HG03520 (cell line): ENCODE results near the gene TRIM14.
"Not testable (repeated sequence)": the region's sequence is repeated elsewhere in the genome, so short reads cannot be mapped to it uniquely, and the experiment has no call there.

Experiments used
- ATAC-seq: cut with Tn5 transposase; IDR thresholded peaks from one replicate; pipeline ENCODE4 v1.9.1; 2021; ENCODE audit warnings: mild to moderate bottlenecking, moderate library complexity; ENCODE audit not compliant: unreplicated experiment

The TRIM14 gene

DNA sequence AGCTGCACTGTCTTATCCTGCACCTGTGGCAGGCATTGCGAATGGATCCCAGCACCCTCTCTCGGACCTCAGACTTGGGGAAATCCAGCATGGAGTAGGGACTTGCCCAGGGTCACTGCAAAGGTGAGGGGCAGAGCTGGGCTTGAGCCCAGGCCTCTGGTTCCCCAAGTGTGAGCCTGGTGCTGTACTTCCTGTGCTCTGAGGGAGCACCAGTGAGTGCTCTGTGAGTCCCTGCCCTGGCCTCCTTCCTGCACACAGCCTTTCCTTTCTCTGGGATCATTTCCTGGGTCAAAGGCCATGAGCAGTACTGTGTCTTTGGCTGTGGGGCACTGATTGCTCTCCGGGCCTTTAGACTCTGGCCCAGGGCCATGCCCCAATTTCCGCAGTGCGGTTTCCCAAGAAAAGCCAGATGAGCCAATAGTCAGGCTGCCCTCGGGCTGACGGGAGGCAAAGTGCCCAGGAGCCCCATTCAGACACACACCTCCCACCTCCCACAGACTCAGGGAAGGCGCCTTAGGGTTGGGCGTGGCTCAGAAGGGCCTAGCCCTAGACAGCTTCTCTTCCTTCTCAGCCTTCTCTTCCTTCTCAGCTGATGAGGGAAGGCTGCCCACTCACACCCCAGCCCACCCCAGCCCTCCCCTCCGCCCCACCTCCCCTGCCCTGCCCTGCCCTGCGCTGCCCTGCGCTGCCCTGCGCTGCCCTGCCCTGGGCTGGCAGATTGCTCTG is 23.3 kb upstream of the TRIM14 start:
- ATAC-seq, result no peak

DNA sequence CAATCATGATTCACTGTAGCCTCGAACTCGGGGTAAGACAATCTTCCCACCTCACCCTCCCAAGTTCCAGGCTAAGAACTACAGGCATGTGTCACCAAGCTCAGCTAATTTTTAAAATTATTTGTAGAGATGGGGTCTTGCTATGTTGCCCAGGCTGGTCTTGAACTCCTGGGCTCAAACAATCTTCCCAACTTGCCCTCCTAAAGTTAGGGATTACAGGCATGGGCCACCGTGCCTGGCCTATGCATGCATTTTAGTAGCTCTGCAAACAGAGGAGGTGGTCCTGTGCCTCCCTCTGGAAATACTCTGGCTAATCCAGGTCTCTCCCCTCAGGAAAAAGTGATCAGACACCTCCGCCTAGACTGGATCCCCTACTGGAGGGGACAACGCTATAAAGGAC is 21.5 kb upstream of the TRIM14 start:
- ATAC-seq, result no peak

DNA sequence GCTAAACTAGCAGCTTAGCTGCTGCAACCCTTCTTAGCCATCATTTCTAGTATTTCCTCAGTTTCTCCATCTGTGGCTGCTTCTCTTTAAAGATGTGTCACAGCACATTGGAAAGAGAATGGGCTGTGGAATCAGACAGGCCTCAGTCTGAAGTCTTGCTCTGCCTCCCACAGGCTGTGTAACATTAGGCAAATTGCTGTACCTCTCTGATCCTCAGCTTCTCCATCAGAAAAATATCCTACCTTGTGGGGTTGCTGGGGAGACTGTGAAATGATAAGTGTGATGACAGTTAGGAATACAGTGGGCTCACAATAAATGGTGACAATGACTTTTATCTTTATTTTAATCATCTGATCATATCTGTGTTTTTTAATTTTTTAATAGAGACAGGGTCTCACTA is 17.5 kb upstream of the TRIM14 start:
- no peak for ATAC-seq

DNA sequence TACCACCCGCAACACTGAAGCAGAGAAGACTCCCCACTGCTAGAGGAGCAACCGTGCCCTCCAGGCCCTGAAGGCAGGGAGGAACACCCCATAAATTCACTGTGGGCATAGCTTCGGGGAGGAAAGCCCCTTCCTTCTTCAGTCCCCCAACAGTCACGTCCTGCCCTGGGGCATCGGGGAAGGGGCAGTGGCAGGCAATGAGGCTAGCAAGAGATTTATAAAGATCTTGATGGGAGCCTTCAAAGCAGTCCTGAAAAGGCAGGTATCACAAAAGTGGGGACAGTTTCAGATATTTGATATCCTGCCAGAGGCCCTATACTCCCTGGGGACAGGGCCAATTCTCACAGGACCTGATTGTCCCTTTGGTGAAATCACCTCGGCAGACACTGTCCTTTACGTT is 16.9 kb upstream of the TRIM14 start:
- no peak for ATAC-seq

DNA sequence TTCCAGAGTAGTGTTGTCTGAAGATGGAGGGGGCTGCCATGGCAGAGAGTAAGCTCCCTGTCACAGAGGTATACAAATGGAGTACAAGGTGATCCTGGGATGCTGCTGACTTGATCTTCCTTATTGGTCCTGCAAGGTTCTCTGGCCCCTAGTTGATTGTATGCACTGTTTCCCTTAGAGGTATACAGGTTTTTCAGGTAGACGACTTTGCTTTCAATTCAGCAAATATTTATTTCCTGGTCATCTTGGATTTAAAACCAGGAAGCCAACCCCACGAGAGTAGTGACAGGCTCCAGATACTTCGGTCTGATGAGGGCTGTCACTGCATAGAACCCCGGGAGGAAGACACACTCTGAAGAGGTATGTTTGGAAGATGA is 16.5 kb upstream of the TRIM14 start:
- no peak for ATAC-seq

DNA sequence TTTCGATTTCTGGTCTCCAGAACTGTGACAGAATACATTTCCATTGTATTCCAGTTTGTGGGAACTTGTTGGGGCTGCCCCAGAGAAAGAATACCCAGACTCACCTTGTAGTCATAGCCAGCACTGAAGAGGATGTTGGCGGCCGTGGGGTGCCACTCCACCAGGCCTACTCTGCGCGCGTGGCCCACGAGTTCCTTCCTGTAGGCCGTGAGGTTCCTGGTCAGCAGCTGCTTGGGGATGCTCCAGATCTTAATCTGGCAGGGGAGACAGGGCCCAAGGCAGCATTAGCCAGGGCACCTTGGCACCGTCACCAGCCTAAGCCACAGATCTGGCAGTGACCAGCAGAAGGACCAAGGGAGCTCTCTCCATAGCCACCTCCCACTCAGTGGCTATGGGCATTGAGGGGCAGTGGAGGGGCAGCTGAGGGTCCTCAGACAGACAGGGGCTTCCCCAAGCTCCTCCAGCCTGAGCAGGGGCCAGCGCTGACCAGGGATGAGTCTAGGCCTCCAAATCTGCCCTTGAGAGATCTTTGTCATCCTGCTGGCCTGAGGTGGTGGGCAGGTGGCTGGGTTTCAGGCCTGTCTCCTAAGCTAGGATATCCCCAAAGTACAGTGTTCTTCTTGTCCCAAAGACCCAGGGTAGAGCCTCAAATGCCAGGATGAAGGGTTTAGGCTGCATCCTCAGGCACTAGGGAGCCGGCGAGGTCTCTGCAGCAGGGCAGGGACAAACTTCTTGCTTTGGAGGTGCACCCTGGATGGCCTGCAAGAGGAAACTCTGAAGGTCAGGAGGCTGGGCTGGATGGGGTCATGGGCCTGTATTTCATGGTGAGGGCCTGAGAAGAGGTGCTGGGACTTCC is 15.9 kb upstream of the TRIM14 start:
- ATAC-seq, result no peak

DNA sequence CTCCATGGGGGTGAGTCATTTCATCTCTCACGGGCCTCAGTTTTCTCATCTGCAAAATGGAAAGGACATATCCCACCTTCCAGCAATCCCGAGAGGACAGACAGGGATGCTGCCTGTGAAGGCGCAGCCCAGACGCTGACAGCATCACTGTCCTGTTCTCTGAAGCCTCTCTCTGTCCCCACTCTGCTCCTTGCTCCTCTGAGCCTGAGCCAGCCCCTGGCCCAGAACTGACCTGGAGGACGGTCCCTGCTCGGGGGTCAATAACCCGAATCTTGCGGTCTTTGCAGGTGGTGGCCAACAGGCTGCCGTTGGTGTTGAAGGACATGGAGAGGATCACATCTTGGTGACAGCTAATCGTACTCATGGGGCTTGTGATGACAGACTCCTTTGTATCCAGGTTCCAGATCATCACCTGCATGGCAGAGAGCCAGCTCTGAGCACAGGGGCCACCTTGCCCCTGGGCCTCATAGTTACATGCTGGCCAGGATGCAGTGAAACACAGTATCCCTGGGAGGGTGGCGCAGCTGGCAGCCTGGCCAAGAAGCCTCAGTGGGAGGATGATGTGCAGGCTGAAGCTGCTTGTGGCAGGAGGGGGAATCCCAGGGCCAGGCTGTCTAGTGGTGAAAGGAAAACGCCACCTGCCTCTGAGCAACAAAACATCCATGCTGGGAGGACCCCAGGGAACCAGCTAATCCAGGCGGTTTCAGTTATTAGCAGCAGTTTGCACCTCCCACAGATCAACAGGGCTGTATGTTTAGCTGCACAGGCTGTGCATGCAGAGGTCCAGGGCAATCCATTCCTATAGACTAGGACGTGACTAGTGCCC is 14.0 kb upstream of the TRIM14 start:
- no peak for ATAC-seq

DNA sequence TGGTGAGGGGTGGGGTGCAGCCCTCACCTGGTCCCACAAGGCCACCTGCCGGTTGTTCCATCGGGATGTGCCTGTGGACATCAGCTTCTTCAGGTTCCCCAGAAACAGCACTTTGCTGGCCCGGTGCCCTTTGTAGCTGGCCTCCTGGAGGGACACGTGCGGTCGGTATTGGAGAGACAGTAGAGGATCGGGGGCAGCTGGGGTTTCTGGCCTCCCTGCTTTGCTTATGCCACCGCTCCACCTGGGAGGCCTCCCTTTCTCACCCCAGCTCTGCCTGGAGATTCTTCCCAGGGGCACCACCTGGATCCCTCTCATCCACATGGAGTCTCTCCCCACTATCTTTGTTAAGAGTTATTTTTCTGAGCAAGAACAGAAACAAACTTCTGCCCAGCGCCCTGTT is 13.1 kb upstream of the TRIM14 start:
- no peak for ATAC-seq

DNA sequence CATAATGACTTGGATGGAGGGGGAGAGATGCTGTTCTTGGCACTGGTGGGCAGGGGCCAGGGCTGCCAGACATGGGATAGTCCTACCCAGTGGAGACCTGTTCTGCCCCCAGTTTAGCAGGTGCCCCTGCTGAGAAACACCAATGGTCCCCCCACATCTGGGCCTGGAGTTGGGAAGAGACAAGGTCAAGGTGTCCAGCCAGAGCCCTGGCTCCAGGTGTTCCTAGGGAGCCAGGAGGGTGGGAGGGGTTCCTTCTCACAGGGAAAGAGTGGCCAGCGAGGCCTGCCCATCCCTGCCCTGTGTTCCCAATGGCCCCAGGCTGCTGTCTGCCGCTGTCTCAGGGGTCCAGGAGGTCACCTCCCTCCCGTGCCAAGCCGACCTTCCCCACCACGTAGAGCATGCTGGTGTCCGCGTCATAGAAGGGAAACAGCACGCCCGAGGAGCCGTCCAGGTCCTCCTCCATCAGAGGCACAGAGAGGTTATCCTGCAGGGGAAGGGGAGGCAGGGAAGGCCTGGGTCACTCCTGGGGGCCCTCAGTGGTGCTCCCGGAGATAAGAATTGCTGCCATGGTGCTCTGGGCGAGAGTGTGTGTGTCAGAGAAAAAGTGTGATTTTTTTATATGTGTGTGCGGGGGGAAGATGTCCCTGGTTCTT is 11.7 kb upstream of the TRIM14 start:
- ATAC-seq, result no peak

DNA sequence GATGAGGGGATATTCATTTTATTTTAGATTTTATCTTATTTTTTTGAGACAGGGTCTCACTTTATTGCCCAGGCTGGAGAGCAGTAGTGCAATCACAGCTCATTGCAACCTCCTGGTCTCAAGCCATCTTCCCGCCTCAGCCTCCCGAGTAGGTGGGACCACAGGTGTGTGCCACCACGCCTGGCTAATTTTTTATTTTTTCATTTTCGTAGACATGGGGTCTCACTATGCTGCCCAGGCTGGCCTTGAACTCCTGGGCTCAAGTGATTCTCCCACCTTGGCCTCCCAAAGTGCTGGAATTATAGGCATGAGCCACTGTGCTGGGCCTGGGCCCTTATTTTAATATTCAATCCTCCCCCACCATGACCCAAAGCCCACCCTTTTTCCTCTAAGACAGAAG is 11.0 kb upstream of the TRIM14 start:
- not testable (repeated sequence) for ATAC-seq

DNA sequence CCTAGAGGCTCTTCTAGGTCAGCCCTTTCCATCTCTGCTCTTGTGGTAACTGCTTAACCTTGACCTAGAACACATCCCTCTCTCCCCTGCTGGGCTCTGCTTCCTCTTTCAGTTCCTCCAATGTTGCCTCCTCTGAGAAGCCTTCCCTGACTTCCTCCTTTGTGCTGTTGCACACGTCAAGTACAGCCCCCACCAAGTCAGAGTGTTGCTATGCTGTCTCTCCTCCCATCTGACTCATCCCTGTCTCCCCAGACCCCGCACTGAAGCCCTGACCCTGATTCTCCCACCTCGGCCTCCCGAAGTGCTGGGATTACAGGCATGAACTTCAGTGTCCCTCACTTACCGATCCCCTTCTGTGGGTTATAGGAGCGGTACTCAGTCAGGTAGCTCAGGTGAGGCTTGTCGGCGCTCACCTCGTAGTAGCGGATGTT is 10.4 kb upstream of the TRIM14 start:
- peak; percentile 69 for ATAC-seq

DNA sequence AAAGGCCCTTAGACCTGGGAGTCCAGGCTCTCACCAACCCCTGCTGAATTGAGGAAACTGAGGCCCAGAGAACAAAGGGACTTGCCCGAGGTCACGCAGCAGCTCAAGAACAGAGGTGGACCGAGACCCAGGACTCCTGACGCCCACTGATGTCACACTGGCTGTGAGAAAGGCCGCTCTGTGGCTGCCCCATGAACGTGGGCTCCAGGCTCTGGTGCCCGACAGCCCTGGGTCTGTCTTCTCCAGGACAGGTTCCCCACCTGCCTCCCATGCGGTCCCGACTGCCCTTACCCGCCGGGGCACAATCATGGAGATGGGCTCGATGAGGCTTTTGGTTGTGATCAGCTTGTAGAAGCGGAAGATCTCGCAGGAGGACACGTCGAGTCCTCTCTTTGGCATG is 9.3 kb upstream of the TRIM14 start:
- no peak for ATAC-seq

DNA sequence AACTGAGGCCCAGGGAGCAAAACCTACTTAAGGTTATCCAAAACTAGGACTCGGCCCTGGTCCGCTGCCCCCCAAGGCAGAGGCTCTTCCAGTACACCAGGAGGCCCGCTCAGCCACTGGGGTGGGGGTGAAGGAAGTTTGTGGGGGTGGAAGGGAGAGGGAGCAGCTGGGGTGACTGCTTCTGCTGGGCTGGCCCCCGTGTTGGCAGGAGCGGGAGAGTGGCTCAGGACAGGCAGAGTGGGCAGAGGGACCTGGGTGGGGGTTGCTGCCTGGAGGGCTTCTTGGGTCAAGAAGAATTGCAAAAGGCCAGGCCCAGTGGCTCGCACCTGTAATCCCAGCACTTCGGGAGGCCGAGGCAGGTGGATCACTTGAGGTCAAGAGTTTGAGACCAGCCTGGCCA is 8.2 kb upstream of the TRIM14 start:
- ATAC-seq, result no peak

DNA sequence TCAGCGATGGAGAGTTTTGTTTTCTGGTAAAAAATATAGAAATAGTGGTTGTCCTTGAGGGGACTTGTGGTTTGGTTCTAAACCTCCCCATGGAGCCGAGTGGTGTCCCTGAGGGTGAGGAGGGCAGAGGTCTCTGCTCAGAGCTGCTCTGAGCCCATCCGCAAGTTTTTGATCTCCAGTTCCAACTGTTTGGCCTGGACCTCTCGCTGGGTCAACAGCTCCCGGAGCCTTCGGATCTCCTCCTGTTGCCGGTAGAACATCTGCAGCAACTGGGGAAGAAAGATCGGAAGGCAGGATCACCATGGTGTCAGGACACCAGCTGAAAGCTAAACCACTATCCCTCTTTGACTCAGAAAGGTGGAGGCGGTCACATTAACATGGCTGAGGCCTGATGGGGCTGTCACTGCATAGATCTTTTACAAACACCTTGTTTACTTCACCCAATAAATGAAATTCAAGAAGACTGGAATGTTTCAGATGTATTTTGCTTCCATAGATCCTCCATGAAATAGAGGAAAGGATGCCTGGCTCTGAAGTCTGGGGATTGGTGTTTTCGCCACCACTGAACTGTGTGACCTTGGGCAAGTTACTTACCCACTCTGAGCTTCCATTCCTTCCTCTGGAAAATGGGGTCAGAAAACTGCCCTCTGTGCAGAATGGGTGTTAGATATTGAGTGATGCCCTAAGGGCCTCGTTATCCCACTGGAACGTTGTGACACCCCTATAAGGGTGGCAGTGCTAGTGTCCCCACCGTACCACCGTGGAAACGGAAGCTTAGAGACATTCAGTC is 5.8 kb upstream of the TRIM14 start:
- no peak for ATAC-seq

DNA sequence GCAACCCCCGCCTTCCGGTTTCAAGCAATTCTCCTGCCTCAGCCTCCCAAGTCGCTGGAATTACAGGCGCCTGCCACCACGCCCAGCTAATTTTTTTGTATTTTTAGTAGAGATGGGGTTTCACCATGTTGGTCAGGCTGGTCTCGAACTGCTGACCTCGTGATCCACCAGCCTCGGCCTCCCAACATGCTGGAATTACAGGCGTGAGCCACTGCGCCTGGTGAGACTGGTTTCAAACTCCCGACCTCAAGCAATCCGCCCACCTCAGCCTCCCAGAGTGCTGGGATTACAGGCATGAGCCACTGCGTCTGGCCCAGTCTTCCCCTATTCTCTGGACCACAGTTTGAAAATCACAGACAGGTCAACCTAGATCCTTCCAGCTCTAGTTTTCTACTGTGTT is 5.1 kb upstream of the TRIM14 start:
- not testable (repeated sequence) for ATAC-seq

DNA sequence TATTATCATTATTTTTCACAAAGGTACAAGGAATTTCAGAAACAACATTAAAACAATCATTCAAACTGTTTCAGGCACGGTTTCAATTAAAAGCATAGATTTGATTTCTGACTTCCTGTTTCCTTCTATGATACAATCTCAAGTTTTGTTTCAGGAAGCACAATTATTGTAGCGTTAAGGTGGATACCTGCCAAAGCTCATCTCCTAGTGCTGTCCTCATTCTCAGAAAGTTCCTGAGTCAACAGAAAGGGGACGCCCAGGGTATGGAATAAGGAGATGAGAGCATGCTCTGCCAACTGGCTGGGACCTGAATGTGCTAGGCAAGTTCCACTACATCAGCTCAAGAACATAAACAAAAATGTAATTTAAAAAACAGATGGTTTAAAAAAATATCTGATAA is 2.0 kb upstream of the TRIM14 start:
- ATAC-seq, result no peak

DNA sequence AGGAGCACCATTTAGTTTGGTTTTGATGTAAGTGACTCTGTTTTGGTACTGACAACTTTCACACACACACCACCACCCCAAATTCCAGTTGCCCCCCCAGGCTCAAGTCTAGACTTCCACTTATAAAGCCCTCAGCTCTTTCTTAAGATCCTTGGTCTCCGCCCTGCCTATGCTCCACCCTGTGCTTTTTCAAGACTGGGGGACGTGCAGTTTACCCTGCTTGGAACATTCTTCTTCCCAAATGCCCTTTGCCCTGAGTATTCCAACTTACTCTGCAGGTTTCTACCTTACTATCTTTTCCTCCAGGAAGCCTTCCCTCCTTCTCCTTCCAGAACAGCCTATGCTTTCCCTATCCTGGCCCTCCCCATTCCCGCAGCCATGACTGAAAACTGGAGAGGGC is 1.5 kb upstream of the TRIM14 start:
- ATAC-seq, result no peak

DNA sequence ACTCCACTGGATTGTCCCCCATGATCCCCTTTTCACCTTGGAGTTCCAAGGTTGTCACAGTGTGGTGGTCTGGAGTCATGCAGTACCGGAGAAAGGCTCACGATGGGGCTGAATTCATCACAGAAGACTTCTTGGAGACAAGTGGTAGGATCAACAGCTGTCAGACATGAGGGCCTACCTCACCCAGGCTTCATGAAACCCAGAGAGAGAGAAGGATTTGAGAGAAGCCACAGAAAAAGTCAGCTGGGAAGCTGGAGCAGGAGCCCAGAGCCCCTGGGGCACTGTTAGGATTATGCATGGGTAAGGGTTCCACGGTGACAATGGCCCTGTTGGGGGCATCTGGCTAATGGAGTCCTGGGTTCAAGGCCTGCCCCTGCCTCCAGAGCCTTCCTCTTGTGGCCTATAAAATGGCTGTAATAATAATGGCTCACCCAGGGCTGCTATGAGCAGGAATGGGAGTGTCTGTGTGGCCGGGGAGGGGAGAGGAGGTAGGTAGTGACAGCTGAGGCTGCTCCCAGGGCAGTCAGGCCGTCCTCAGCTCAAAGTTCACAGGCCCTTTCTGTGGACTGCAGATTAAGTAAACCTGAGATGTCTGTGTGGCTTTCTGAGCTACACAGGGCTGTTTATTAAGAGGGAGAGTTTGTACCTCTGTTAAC is 910 bp downstream of the TRIM14 start:
- peak; percentile 59 for ATAC-seq

DNA sequence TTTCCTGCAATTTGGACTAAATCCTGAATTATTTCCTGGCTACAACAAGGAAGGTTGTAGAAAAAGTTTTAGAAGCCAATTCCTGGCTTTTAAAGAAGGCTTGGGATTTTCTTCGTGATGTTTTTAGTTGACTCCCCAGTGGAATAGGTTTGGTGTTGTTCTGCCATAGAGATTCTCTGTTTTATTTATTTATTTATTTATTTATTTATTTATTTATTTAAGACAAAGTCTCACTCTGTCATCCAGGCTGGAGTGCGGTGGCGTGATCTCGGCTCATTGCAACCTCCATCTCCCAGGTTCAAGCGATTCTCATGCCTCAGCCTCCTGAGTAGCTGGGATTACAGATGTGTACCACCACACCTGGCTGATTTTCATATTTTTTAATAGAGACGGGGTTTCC is 1.9 kb downstream of the TRIM14 start:
- not testable (repeated sequence) for ATAC-seq

DNA sequence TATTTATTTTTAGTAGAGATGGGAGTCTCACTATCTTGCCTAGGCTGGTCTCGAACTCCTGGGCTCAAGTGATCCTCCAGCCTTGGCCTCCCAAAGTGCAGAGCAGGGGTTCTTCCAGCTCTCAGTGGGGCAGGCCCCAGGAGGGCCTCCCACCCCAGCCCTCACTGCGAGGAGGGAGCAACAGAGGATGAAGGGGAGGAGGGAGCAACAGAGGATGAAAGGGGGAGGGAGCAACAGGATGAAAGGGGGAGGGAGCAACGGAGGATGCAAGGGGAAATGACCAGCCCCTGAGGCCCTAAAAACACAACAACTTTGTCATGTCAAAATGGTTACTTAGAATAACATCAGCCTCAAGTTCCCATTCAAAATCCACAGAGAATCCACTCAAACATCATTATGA is 10.0 kb downstream of the TRIM14 start:
- ATAC-seq, result no peak
